Stimulated activated CD4-positive, alpha-beta T cell treated with anti-CD3 and anti-CD28 coated beads, Interleukin-4, amount 100 ng/mL, for 48 hours (primary cell): ENCODE measurements around the gene PML.
"Not testable (repeated sequence)": the region's sequence is repeated elsewhere in the genome, so short reads cannot be mapped to it uniquely, and the experiment has no call there.

Experiments used
- DNase-seq, 2 donors: peaks; one replicate each; pipeline ENCODE4 v3.0.0-alpha.2; 2020; ENCODE audit warnings: low read depth in 2 of 2

The PML gene

GRCh38 chr15:74056330-74056729 is 61.8 kb downstream of the PML start:
- not testable (repeated sequence) for DNase-seq

- not testable (repeated sequence) for DNase-seq
These were observed 64.7 kb downstream of the PML start for GRCh38 chr15:74059050-74059833.

- DNase-seq, result no peak
These were observed 65.7 kb downstream of the PML start for GRCh38 chr15:74060251-74060650.

GRCh38 chr15:74062236-74062635 is 67.7 kb downstream of the PML start:
- no peak for DNase-seq

GRCh38 chr15:74062671-74063070 is 68.2 kb downstream of the PML start:
- DNase-seq, result no peak

- not testable (repeated sequence) for DNase-seq
These were observed 69.1 kb downstream of the PML start for GRCh38 chr15:74063425-74064146.

- DNase-seq, result not testable (repeated sequence)
These were observed 69.7 kb downstream of the PML start for GRCh38 chr15:74064183-74064582.

GRCh38 chr15:74064822-74065221 is 70.3 kb downstream of the PML start:
- not testable (repeated sequence) for DNase-seq

- DNase-seq, result peak; percentile 26 to 37
These were observed 71.3 kb downstream of the PML start for GRCh38 chr15:74065684-74066411.

GRCh38 chr15:74071645-74072044 is 77.1 kb downstream of the PML start:
- not testable (repeated sequence) for DNase-seq

GRCh38 chr15:74072132-74072531 is 77.6 kb downstream of the PML start:
- not testable (repeated sequence) for DNase-seq

GRCh38 chr15:74072614-74073337 is 78.3 kb downstream of the PML start:
- peak; percentile 19 to 24 for DNase-seq

GRCh38 chr15:74075781-74076180 is 81.3 kb downstream of the PML start:
- not testable (repeated sequence) for DNase-seq

GRCh38 chr15:74082450-74082849 is 87.9 kb downstream of the PML start, which contains the start of gene GOLGA6A:
GOLGA6A (minus strand) TSS chr15:74082550; CDS start chr15:74082509, 41 bp downstream.
- not testable (repeated sequence) for DNase-seq

GRCh38 chr15:74094567-74094966 is 100.1 kb downstream of the PML start:
- DNase-seq, result not testable (repeated sequence)

- DNase-seq, result not testable (repeated sequence)
These were observed 101.1 kb downstream of the PML start for GRCh38 chr15:74095610-74096009.

- DNase-seq, result not testable (repeated sequence)
These were observed 102.4 kb downstream of the PML start for GRCh38 chr15:74096753-74097474.
